Endothelial cell of umbilical vein (primary cell): ENCODE data around the gene POLG. TPM values are rescaled to one million over a fixed set of nuclear protein-coding genes. Genes with fewer than 3 reads are reported as not detected.
A peak's percentile ranks its signal among the peaks of the same experiment; 100 is the strongest.

Experiments used
- BruUV-seq: library from RNA; stranded (reverse); fragments of 400-500 nt; replicated peaks from 2 replicates; lab custom pipeline; 2021; lab: Mats Ljungman, UMichigan
- CTCF ChIA-PET: fragments of 300-600, 350-600 bp; sonication (Branson Sonifier 250); formaldehyde crosslinking; loops from one replicate; lab custom pipeline; 2021; ENCODE audit warnings: antibody characterized with exemption, inconsistent platforms; lab: Charles Lee
- POLR2A ChIA-PET: fragments of 300-600, 350-600 bp; sonication (Branson Sonifier 250); formaldehyde crosslinking; loops from one replicate; lab custom pipeline; 2021; ENCODE audit warnings: antibody characterized with exemption, inconsistent platforms; lab: Charles Lee
- DNase-seq: peaks from one replicate; pipeline ENCODE4 v3.0.0-alpha.2; 2011; ENCODE audit warnings: low read depth, low spot score
- FAIRE-seq: peaks from 2 replicates; lab custom pipeline; 2011; peaks lifted over from hg19 to GRCh38; lab: Jason Lieb, UNC
- H2AFZ ChIP-seq: 2 replicates; pipeline ENCODE4 v1.6.0; 2012; ENCODE audit warnings: low read depth, low read length, control low read depth, inconsistent platforms
- H3K27ac ChIP-seq: 2 replicates; pipeline ENCODE4 v1.5.1; 2011; ENCODE audit warnings: low read depth, mild to moderate bottlenecking, control low read depth, low read length, moderate library complexity; ENCODE audit not compliant: insufficient read depth
- H3K27me3 ChIP-seq, 2 experiments: 2 replicates each; pipeline versions ENCODE4 v1.6.0 to v1.6.1; 2011; ENCODE audit warnings: low read length in 2 of 2, mixed read lengths in 1 of 2; ENCODE audit not compliant: control insufficient read depth in 2 of 2, insufficient read depth in 2 of 2
- H3K36me3 ChIP-seq, 2 experiments: 2 replicates in 1 of 2; 3 replicates in 1 of 2; pipeline ENCODE4 v1.5.1; 2011; ENCODE audit warnings: low read length in 2 of 2, mild to moderate bottlenecking in 1 of 2, moderate library complexity in 1 of 2; ENCODE audit not compliant: control insufficient read depth in 2 of 2, insufficient read depth in 2 of 2; ENCODE audit errors: extremely low read depth in 1 of 2
- H3K4me1 ChIP-seq: 3 replicates; pipeline ENCODE4 v1.5.1; 2011; ENCODE audit warnings: mild to moderate bottlenecking, low read length; ENCODE audit not compliant: control insufficient read depth, insufficient read depth; ENCODE audit errors: extremely low read depth
- H3K4me2 ChIP-seq: 2 replicates; pipeline ENCODE4 v1.6.1; 2011; ENCODE audit warnings: low read length, control low read depth, mixed read lengths; ENCODE audit not compliant: insufficient read depth
- H3K4me3 ChIP-seq, 3 experiments: fragments of 200-600 bp in 1 of 3; sonication (generic), shearing (Covaris generic) in 1 of 3; replicated peaks in 1 of 3; 2 replicates each; pipeline ENCODE4 v1.5.1; 2011 to 2016; ENCODE audit warnings: control low read depth in 3 of 3, low read length in 3 of 3, mild to moderate bottlenecking in 2 of 3, inconsistent platforms in 1 of 3, low read depth in 1 of 3, moderate library complexity in 1 of 3; ENCODE audit not compliant: insufficient read depth in 1 of 3
- H3K79me2 ChIP-seq: 2 replicates; pipeline ENCODE4 v1.6.0; 2012; ENCODE audit warnings: low read length, inconsistent platforms; ENCODE audit not compliant: control insufficient read depth, insufficient read depth
- H3K9ac ChIP-seq: replicated peaks from 2 replicates; pipeline ENCODE3; 2011; ENCODE audit warnings: low read length, control low read depth; ENCODE audit not compliant: insufficient read depth; ENCODE audit errors: extremely low read depth
- H3K9me1 ChIP-seq: replicated peaks from 3 replicates; pipeline ENCODE4 v1.6.0; 2011; ENCODE audit warnings: mild to moderate bottlenecking, low read length; ENCODE audit not compliant: control insufficient read depth, insufficient read depth; ENCODE audit errors: extremely low read depth
- H3K9me3 ChIP-seq: replicated peaks from 2 replicates; pipeline ENCODE4 v1.5.1; 2012; ENCODE audit warnings: low read length, inconsistent platforms; ENCODE audit not compliant: control insufficient read depth, insufficient read depth
- H4K20me1 ChIP-seq: replicated peaks from 2 replicates; pipeline ENCODE3; 2011; ENCODE audit warnings: mild to moderate bottlenecking, low read length; ENCODE audit not compliant: control insufficient read depth, insufficient read depth; ENCODE audit errors: extremely low read depth
- EZH2 ChIP-seq: IDR thresholded peaks from 2 replicates; pipeline ENCODE4 v1.6.1; 2012; ENCODE audit warnings: borderline replicate concordance, low read depth, mild to moderate bottlenecking, moderate library complexity, low read length, inconsistent platforms; ENCODE audit not compliant: severe bottlenecking
- FOS ChIP-seq: IDR thresholded peaks from 2 replicates; pipeline ENCODE4 v1.6.1; 2011; ENCODE audit warnings: mild to moderate bottlenecking, low read length, moderate library complexity, borderline replicate concordance; ENCODE audit not compliant: insufficient read depth
- GATA2 ChIP-seq: IDR thresholded peaks from 2 replicates; pipeline ENCODE4 v1.7.0; 2011; ENCODE audit warnings: low read depth, mild to moderate bottlenecking, moderate library complexity, mixed read lengths, low read length; ENCODE audit not compliant: insufficient read length, insufficient read depth
- JUN ChIP-seq: IDR thresholded peaks from 2 replicates; pipeline ENCODE4 v1.6.1; 2011; ENCODE audit warnings: borderline replicate concordance, low read depth; ENCODE audit not compliant: insufficient read length, insufficient read depth
- MYC ChIP-seq: IDR thresholded peaks from one replicate; pipeline ENCODE4 v1.6.1; 2011; ENCODE audit warnings: mild to moderate bottlenecking, low read depth, low read length
- POLR2A ChIP-seq: IDR thresholded peaks from 2 replicates; pipeline ENCODE4 v1.6.1; 2012; ENCODE audit warnings: low read depth, mild to moderate bottlenecking, control low read depth, low read length
- POLR2AphosphoS5 ChIP-seq: IDR thresholded peaks from 2 replicates; pipeline ENCODE4 v1.6.1; 2012; ENCODE audit warnings: low read depth, mild to moderate bottlenecking, control low read depth, low read length, moderate library complexity; ENCODE audit not compliant: insufficient read depth
- dilution Hi-C: fragments of 300-500 bp; cut with MboI; formaldehyde crosslinking; loops from one replicate; pipeline ENCODE4 v1.15.0; 2019; ENCODE audit warnings: low sequenced_read_pairs; ENCODE audit not compliant: extremely low pct_ligation_motif_present
- intact Hi-C: fragments of 100-400 bp; cut with micrococcal nuclease; formaldehyde crosslinking; loops from one replicate; pipeline ENCODE4 v1.10.0; 2022
- polyA plus RNA-seq, 4 experiments: library from polyadenylated mRNA; depleted of rRNA in 3 of 4; stranded (reverse) in 3 of 4; unstranded in 1 of 4; fragments of >200 nt; gene quantifications; 2 replicates each; pipeline versions ENCODE4 v1.2.1 to v1.2.3, GENCODE V29; 2011 to 2012; ENCODE audit warnings: missing spikeins in 1 of 4
- total RNA-seq: library from RNA; stranded (reverse); gene quantifications from 2 replicates; pipeline ENCODE4 v1.2.3, GENCODE V29; 2021
- TF ChIP-seq, protein P1 (sequence below): IDR thresholded peaks from 2 replicates; pipeline ENCODE4 v1.6.1; 2011; ENCODE audit not compliant: insufficient read depth, insufficient read length
- TF ChIP-seq, protein P2 (sequence below), 2 donors: IDR thresholded peaks; 1 replicate in 1 of 2; 2 replicates in 1 of 2; pipeline ENCODE4 v1.5.1; 2011; ENCODE audit warnings: low read length in 2 of 2, mild to moderate bottlenecking in 2 of 2, moderate library complexity in 2 of 2, control low read depth in 1 of 2, inconsistent platforms in 1 of 2, low read depth in 1 of 2; ENCODE audit not compliant: insufficient read depth in 1 of 2; ENCODE audit errors: extremely low read depth in 1 of 2

Gene POLG
- total and polyA plus RNA-seq, 2 donors (not counting 3 experiments of a cell fraction or from before 2014, with no cell fraction given): 36.6 to 77.7 TPM

DNA sequence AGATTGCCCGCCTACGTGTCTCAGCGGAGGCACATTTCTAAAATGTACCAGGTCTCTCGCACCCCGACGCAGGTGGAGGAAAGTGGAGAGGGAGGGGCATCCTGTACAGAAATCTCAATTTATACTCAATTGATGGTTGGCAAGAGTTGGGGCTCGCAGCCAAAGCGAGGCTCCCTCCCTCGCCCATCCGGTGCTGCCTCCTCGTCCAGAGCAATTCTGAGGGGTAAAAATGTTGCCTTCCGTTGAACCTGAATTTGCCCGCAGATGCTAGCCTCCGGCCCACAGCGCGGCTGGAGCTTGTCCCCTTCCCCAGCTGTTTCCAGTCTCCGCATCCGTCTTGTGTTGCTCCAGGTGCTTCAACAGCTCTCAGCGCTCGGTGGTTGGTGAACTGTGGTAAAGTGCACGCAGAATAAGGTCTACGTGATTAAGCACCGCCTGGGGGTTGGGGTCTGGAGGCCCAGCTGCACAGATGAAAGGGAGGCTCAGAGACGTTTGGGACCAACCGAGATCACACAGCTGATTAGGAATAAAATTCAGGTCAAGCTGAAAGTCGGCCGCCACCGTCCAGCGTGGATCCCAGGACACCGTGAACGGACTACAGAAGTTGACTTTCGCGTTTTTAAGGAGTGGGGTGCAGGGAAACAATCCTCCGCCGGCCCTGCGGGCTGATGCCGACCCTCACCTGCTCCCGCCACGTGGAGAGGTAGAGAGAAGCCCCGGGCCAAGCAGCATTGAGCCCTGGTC lies 846 bp upstream of the POLG start:
- dilution Hi-C loops: no loop called here

DNA sequence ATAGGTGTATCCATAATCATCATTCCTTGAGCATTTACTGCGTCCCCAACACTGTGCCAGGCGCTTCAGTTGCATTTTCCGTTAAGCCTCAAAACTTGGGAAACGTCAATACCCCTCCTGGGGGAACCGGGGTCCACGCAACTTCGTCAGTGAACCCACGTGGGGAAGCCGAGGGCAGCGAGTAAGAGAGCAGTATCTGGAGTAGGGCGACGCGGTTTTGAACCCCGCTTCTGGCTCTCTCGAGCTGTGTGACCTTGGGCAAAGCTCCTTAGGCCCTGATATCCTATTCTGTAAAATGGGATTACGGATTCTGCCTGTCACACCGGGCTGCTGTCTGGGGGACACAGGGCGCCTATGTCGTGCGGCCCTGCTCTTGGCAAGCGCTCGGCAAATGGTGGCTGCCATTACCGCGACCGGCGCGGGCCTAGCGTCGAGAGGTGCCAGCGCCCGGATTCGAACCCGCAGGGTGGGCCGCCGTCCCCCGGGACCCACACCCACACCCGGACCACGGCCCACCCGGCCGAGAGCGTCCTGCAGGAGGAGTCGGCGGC lies 590 bp downstream of the POLG start:
- Histone ChIP-seq H3K4me3 (peak overlapping the region; percentile 40 to 91 (median 71)), H2AFZ (peak overlapping the region; percentile 16), H3K36me3 (peaks cover 15 to 19% of the 10 kb centered on the region in 2 experiments), H3K79me2 (peaks cover 50% of the 10 kb centered on the region), H4K20me1 (peaks cover 7% of the 10 kb centered on the region), H3K4me2 (peak overlapping the region; percentile 77), H3K9ac (peak overlapping the region; percentile 51), H3K9me1 (no peaks in the 10 kb centered on the region), H3K27ac (peak overlapping the region; percentile 11), H3K4me1 (peaks cover 28% of the 10 kb centered on the region), H3K27me3 (peaks cover 0 to 6% of the 10 kb centered on the region in 2 experiments), H3K9me3 (no peaks in the 10 kb centered on the region)
- FAIRE-seq: no peak
- intact Hi-C loops (loop anchor here (1.0 to 10.0 kb wide), 5 partner anchors 19 to 709 kb away; partner anchors contain the start of genes AEN, HAPLN3 and TICRR), dilution Hi-C loops (no loop called here)
- TF ChIP-seq FOS (no peak), MYC (no peak), JUN (no peak), GATA2 (no peak), EZH2 (no peak), POLR2A (no peak), POLR2AphosphoS5 (no peak)
- TF ChIP-seq, protein P1, sequence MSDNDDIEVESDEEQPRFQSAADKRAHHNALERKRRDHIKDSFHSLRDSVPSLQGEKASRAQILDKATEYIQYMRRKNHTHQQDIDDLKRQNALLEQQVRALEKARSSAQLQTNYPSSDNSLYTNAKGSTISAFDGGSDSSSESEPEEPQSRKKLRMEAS: no peak
- TF ChIP-seq, protein P2, sequence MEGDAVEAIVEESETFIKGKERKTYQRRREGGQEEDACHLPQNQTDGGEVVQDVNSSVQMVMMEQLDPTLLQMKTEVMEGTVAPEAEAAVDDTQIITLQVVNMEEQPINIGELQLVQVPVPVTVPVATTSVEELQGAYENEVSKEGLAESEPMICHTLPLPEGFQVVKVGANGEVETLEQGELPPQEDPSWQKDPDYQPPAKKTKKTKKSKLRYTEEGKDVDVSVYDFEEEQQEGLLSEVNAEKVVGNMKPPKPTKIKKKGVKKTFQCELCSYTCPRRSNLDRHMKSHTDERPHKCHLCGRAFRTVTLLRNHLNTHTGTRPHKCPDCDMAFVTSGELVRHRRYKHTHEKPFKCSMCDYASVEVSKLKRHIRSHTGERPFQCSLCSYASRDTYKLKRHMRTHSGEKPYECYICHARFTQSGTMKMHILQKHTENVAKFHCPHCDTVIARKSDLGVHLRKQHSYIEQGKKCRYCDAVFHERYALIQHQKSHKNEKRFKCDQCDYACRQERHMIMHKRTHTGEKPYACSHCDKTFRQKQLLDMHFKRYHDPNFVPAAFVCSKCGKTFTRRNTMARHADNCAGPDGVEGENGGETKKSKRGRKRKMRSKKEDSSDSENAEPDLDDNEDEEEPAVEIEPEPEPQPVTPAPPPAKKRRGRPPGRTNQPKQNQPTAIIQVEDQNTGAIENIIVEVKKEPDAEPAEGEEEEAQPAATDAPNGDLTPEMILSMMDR (IDR thresholded peaks at IDR 0.05; ENCODE audit: extremely low read depth in 1 of 2, insufficient read depth in 1 of 2, low read depth in 1 of 2, low read length in 2 of 2): no peak
- ChIA-PET POLR2A (no interaction called here), CTCF (interaction anchor here (1.0 to 2.0 kb wide), 4 partner anchors 24 to 429 kb away, joined by 3 to 29 read pairs (median 5); no protein-coding TSS in a partner anchor)
- BruUV-seq: no TSS peak
- DNase-seq: no peak

More for the DNA sequence above, 846 bp upstream of the POLG start:
- no peak overlapping the region for H3K9ac ChIP-seq
- peaks cover 28% of the 10 kb centered on the region for H3K4me1 ChIP-seq
- peaks cover 38% of the 10 kb centered on the region for H3K79me2 ChIP-seq
- FAIRE-seq (no peak), DNase-seq (peak; percentile 52)
- H2AFZ ChIP-seq: peak overlapping the region; percentile 88
- intact Hi-C loops: loop anchor here (2.0 to 10.0 kb wide), 2 partner anchors 23 to 711 kb away; partner anchors contain the start of gene AEN
- no peaks in the 10 kb centered on the region for H3K9me1 ChIP-seq
- CTCF ChIA-PET: interaction anchor here (0.8 to 2.0 kb wide), 7 partner anchors 20 to 431 kb away, joined by 3 to 29 read pairs (median 3); no protein-coding TSS in a partner anchor
- POLR2A ChIA-PET: no interaction called here
- H3K4me2 ChIP-seq: peak overlapping the region; percentile 80
- peaks cover 0 to 6% of the 10 kb centered on the region in 2 experiments for H3K27me3 ChIP-seq
- no peaks in the 10 kb centered on the region for H3K9me3 ChIP-seq
- H4K20me1 ChIP-seq: peaks cover 7% of the 10 kb centered on the region
- peaks cover 6 to 8% of the 10 kb centered on the region in 2 experiments for H3K36me3 ChIP-seq
- BruUV-seq: no TSS peak
- TF ChIP-seq EZH2 (peak; percentile 50), MYC (no peak), GATA2 (no peak), JUN (no peak), POLR2A (no peak)
- H3K27ac ChIP-seq: no peak overlapping the region
- H3K4me3 ChIP-seq: peak overlapping the region; percentile 17 to 54 (median 42)
